Activated T-cell treated with anti-CD3 and anti-CD28 coated beads, Interleukin-2, amount 50 U/mL, for 4 hours (primary cell): ENCODE measurements around the gene PDIA6. TPM values are rescaled to one million over a fixed set of nuclear protein-coding genes. Genes with fewer than 3 reads are reported as not detected.

Experiments
- ATAC-seq, 2 donors: fragments of 200-7000 bp; cut with Tn5 transposase; one replicate each; pipeline ENCODE4 v1.10.0; 2021
- DNase-seq: peaks from one replicate; pipeline ENCODE4 v3.0.0-alpha.2; 2020
- H3K27me3 Mint-ChIP-seq: one replicate; pipeline ENCODE4 v1.8.0; 2021; ENCODE audit warnings: low read depth, mixed read lengths
- H3K36me3 Mint-ChIP-seq: one replicate; pipeline ENCODE4 v1.8.0; 2022; ENCODE audit warnings: mixed read lengths; ENCODE audit not compliant: insufficient read depth
- H3K4me1 Mint-ChIP-seq: one replicate; pipeline ENCODE4 v1.8.0; 2021; ENCODE audit warnings: low read depth, mixed read lengths
- H3K4me3 Mint-ChIP-seq: one replicate; pipeline ENCODE4 v1.8.0; 2021; ENCODE audit warnings: mild to moderate bottlenecking, moderate library complexity, mixed read lengths
- H3K9me3 Mint-ChIP-seq: one replicate; pipeline ENCODE4 v1.8.0; 2021; ENCODE audit warnings: mixed read lengths
- total RNA-seq, 3 donors: library from RNA; stranded (reverse); gene quantifications; one replicate each; pipeline ENCODE4 v1.2.1, GENCODE V29; 2021

Gene PDIA6
- total RNA-seq, 3 donors from 2014 or later = 169 to 241 (median 175) TPM

GRCh38 chr2:10775021-10775780 lies 37.4 kb downstream of the PDIA6 start:
- Mint-ChIP-seq H3K27me3 (no peaks in the 10 kb centered on the region), H3K4me1 (no peaks in the 10 kb centered on the region), H3K36me3 (peaks cover 2% of the 10 kb centered on the region), H3K4me3 (no peak overlapping the region), H3K9me3 (no peaks in the 10 kb centered on the region)
- ATAC-seq (peak in 1 of 2 donors; percentile 7), DNase-seq (no peak)

- no peak for DNase-seq
- Mint-ChIP-seq H3K9me3 (no peaks in the 10 kb centered on the region), H3K36me3 (no peaks in the 10 kb centered on the region), H3K4me1 (no peaks in the 10 kb centered on the region), H3K27me3 (no peaks in the 10 kb centered on the region), H3K4me3 (no peak overlapping the region)
- ATAC-seq = no peak
These were observed 38.2 kb downstream of the PDIA6 start for GRCh38 chr2:10774394-10774793.

GRCh38 chr2:10773821-10774341 lies 38.7 kb downstream of the PDIA6 start:
- no peaks in the 10 kb centered on the region for H3K36me3 Mint-ChIP-seq
- DNase-seq (no peak), ATAC-seq (no peak)
- H3K9me3 Mint-ChIP-seq = no peaks in the 10 kb centered on the region
- H3K4me1 Mint-ChIP-seq = no peaks in the 10 kb centered on the region
- no peaks in the 10 kb centered on the region for H3K27me3 Mint-ChIP-seq
- no peak overlapping the region for H3K4me3 Mint-ChIP-seq

- ATAC-seq (no peak), DNase-seq (no peak)
- H3K9me3 Mint-ChIP-seq = no peaks in the 10 kb centered on the region
- H3K4me1 Mint-ChIP-seq = no peaks in the 10 kb centered on the region
- no peaks in the 10 kb centered on the region for H3K27me3 Mint-ChIP-seq
- H3K36me3 Mint-ChIP-seq = no peaks in the 10 kb centered on the region
- no peak overlapping the region for H3K4me3 Mint-ChIP-seq
These were observed 39.7 kb downstream of the PDIA6 start for GRCh38 chr2:10772868-10773215.

GRCh38 chr2:10772201-10772867 lies 40.3 kb downstream of the PDIA6 start:
- no peaks in the 10 kb centered on the region for H3K9me3 Mint-ChIP-seq
- ATAC-seq (no peak), DNase-seq (no peak)
- H3K4me3 Mint-ChIP-seq = no peak overlapping the region
- no peaks in the 10 kb centered on the region for H3K27me3 Mint-ChIP-seq
- H3K36me3 Mint-ChIP-seq = no peaks in the 10 kb centered on the region
- no peaks in the 10 kb centered on the region for H3K4me1 Mint-ChIP-seq

- no peaks in the 10 kb centered on the region for H3K36me3 Mint-ChIP-seq
- H3K4me3 Mint-ChIP-seq = no peak overlapping the region
- DNase-seq = no peak
- no peaks in the 10 kb centered on the region for H3K27me3 Mint-ChIP-seq
- H3K4me1 Mint-ChIP-seq = no peaks in the 10 kb centered on the region
- no peaks in the 10 kb centered on the region for H3K9me3 Mint-ChIP-seq
- ATAC-seq = no peak
These were observed 40.8 kb downstream of the PDIA6 start for GRCh38 chr2:10771786-10772185.

- no peaks in the 10 kb centered on the region for H3K4me1 Mint-ChIP-seq
- no peak overlapping the region for H3K4me3 Mint-ChIP-seq
- no peaks in the 10 kb centered on the region for H3K27me3 Mint-ChIP-seq
- no peaks in the 10 kb centered on the region for H3K36me3 Mint-ChIP-seq
- ATAC-seq = no peak
- no peaks in the 10 kb centered on the region for H3K9me3 Mint-ChIP-seq
- DNase-seq = no peak
These were observed 41.4 kb downstream of the PDIA6 start for GRCh38 chr2:10770956-10771750.

- ATAC-seq = no peak
- Mint-ChIP-seq H3K36me3 (no peaks in the 10 kb centered on the region), H3K27me3 (peaks cover 3% of the 10 kb centered on the region), H3K4me1 (no peaks in the 10 kb centered on the region), H3K4me3 (no peak overlapping the region), H3K9me3 (no peaks in the 10 kb centered on the region)
- no peak for DNase-seq
These were observed 44.5 kb downstream of the PDIA6 start for GRCh38 chr2:10768063-10768507.

GRCh38 chr2:10765914-10766313 lies 46.7 kb downstream of the PDIA6 start:
- DNase-seq (no peak), ATAC-seq (no peak)
- H3K36me3 Mint-ChIP-seq = no peaks in the 10 kb centered on the region
- no peaks in the 10 kb centered on the region for H3K9me3 Mint-ChIP-seq
- peaks cover 5% of the 10 kb centered on the region for H3K27me3 Mint-ChIP-seq
- H3K4me3 Mint-ChIP-seq = no peak overlapping the region
- no peaks in the 10 kb centered on the region for H3K4me1 Mint-ChIP-seq

GRCh38 chr2:10765461-10765860 lies 47.1 kb downstream of the PDIA6 start:
- peaks cover 5% of the 10 kb centered on the region for H3K27me3 Mint-ChIP-seq
- no peak for DNase-seq
- no peaks in the 10 kb centered on the region for H3K4me1 Mint-ChIP-seq
- H3K9me3 Mint-ChIP-seq = no peaks in the 10 kb centered on the region
- no peak overlapping the region for H3K4me3 Mint-ChIP-seq
- H3K36me3 Mint-ChIP-seq = no peaks in the 10 kb centered on the region
- ATAC-seq = no peak

- Mint-ChIP-seq H3K27me3 (peaks cover 5% of the 10 kb centered on the region), H3K4me3 (no peak overlapping the region), H3K9me3 (no peaks in the 10 kb centered on the region), H3K36me3 (no peaks in the 10 kb centered on the region), H3K4me1 (no peaks in the 10 kb centered on the region)
- DNase-seq = no peak
- ATAC-seq = no peak
These were observed 47.7 kb downstream of the PDIA6 start for GRCh38 chr2:10764896-10765295.

- DNase-seq = no peak
- Mint-ChIP-seq H3K4me1 (no peaks in the 10 kb centered on the region), H3K4me3 (no peak overlapping the region), H3K27me3 (peaks cover 5% of the 10 kb centered on the region), H3K9me3 (no peaks in the 10 kb centered on the region), H3K36me3 (no peaks in the 10 kb centered on the region)
- ATAC-seq = no peak
These were observed 48.3 kb downstream of the PDIA6 start for GRCh38 chr2:10764096-10764785.

- no peak overlapping the region for H3K4me3 Mint-ChIP-seq
- H3K36me3 Mint-ChIP-seq = no peaks in the 10 kb centered on the region
- no peaks in the 10 kb centered on the region for H3K4me1 Mint-ChIP-seq
- no peak for DNase-seq
- no peak for ATAC-seq
- H3K9me3 Mint-ChIP-seq = no peaks in the 10 kb centered on the region
- peaks cover 5% of the 10 kb centered on the region for H3K27me3 Mint-ChIP-seq
These were observed 49.2 kb downstream of the PDIA6 start for GRCh38 chr2:10763461-10763800.
